HG03045 (cell line): ENCODE measurements around the gene CNN1.

ENCODE experiments used
- ATAC-seq: cut with Tn5 transposase; IDR thresholded peaks from one replicate; pipeline ENCODE4 v1.9.1; 2021; ENCODE audit warnings: mild to moderate bottlenecking, moderate library complexity; ENCODE audit not compliant: unreplicated experiment

Gene CNN1

DNA sequence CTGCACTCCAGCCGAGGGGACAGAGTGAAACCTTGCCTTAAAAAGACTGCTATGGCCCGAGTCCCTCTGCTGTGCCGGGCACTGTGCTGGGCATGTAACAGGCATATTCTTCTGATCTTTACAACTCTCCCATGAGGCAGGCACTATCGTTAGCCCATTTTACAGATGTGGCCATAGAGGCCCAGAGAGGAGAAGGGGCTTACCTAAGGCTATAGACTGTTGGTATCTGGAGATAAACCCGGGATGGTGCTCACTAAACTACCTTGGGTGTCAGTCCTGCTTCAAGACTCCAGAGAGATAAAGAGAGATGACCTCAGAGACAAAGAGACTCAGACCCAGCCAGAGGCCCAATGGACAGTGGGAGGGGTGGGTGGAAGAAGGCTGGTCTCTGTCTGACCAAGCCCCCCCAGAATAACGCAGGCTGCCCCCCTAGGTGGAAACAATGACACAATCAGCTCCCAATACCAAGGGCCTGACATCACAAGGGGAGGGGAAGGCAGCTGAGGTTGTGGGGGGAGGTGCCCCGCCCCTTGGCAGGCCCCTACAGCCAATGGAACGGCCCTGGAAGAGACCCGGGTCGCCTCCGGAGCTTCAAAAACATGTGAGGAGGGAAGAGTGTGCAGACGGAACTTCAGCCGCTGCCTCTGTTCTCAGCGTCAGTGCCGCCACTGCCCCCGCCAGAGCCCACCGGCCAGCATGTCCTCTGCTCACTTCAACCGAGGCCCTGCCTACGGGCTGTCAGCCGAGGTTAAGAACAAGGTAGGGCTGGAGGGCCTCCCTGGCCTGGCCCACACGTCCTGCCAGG, at the start of gene CNN1:
CNN1 (plus strand) TSS at position 620 of the 805 bp plus-strand sequence; CDS start at position 697, 77 bp downstream.
- no peak for ATAC-seq

- no peak for ATAC-seq
These were observed 49.3 kb upstream of the CNN1 start for GRCh38 chr19:11489378-11489777.

DNA sequence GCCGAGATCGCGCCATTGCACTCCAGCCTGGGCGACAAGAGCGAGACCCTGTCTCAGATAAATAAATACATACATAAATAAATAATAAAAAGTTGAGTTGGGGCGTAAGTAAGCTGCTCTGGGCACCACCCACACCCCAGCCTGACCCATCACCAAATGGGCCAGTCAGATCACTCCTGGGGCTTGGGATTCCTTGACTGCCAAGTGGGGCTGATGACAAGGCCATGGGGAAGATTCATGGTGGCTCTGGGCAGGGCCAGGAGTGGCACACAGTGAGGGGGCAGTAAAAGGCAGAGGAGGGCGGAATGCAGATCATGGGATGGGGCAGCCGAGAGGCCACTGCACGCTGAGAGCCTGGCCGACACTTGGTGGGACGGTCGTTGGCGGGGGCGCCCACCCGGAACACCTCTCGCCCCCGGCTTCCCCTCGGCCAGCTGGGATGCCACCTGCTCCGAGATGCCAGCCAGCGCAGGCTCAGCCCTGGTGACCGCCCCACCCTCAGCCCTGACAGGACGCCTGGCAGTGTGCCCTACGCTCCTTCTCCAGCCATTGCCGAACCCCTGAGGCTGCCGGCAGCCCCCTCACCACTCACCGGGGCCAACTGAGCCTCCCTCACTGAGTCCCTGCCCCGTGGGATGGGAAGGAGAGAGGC, 43.9 kb upstream of the CNN1 start:
- ATAC-seq: no peak

- ATAC-seq: no peak
These were observed 43.2 kb upstream of the CNN1 start for GRCh38 chr19:11495481-11495880.

- no peak for ATAC-seq
These were observed 42.8 kb upstream of the CNN1 start for GRCh38 chr19:11495885-11496284.

GRCh38 chr19:11496391-11497163, 42.1 kb upstream of the CNN1 start:
- ATAC-seq: no peak

- ATAC-seq: no peak
These were observed 39.4 kb upstream of the CNN1 start for GRCh38 chr19:11499220-11499726.

DNA sequence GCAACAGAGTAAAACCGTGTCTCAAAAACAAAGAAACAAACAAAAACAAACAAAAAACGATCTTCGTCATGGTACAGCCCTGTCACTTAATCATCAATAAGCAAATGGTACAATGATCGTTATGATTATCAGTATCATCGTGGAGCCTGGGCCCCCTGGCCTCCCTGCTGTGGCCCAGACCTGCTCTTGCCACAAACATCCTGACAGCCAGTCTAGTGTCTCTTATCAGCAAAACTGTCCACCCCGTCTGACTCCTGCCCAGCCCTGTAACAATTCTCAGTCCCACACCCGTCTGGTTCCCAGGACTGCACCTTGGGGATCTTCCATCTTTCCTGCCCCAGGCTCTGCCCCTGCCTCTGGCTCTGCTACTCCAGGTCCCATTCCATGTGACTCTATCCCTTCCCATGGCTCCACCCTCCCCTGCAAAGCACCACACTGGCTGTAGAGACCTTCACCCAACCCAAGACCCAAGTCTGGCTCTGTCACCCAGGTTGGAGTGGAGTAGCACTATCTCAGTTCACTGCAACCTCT, 38.7 kb upstream of the CNN1 start:
- no peak for ATAC-seq

GRCh38 chr19:11504502-11505031, 34.1 kb upstream of the CNN1 start:
- ATAC-seq: no peak

DNA sequence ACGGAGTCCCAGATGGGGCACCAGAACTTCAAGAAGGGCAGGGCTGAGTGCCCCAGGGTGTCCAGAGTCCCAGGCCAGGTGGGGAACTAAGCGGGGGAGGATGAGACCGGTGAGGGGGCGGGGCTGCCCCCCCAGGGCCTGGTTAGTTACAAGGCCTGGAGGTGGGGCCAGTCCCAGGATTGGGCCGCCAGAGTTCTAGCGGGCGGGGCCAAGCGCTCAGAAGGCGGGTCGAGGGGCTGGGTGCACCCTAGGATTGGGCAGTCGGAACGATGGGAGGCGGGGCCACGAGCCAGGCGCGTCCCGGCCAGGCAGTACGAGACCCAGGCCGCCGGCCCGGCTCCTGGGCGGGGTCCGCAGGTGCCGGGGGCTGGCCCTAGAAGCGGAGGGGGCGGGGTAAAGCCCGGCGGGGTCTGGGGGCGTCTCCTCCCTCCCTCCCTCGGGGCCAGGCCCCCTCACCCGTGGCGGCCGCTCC, 33.6 kb upstream of the CNN1 start:
- ATAC-seq: peak; percentile 88

DNA sequence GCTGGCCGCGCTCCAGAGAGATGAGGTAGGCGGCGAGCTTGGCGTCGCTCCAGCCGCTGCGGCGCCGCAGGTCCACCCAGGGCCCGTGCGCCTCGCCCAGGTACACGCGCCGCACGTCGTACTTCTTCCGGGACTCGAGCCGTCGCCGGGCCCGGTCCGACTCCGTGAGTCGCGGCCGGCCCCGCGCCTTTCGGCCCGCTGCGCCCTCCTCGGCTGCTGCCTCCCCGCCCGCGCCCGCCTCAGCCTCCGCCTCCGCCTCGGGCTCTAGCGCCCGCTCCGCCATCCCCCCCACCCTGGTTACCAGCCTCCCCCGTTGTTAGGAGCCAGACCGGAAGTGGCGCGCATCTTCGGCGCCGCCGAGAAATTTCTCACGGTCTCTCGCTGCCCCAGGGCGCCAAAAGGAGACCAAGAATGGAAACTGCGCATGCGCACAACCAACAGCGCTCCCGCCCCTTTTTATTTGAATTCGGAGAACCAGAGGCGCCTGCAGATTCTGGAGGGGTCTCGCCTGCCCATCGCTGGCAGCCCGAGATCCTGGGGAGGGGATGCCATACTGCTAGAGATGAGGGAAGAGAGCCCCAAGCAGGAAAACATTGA, 33.0 kb upstream of the CNN1 start, which contains the start of gene ZNF653:
ZNF653 (minus strand) TSS at position 336 of the 597 bp plus-strand sequence; CDS start at position 283, 53 bp downstream.
- peak; percentile 52 for ATAC-seq

- ATAC-seq: peak; percentile 19
These were observed 32.5 kb upstream of the CNN1 start for GRCh38 chr19:11506101-11506555.

DNA sequence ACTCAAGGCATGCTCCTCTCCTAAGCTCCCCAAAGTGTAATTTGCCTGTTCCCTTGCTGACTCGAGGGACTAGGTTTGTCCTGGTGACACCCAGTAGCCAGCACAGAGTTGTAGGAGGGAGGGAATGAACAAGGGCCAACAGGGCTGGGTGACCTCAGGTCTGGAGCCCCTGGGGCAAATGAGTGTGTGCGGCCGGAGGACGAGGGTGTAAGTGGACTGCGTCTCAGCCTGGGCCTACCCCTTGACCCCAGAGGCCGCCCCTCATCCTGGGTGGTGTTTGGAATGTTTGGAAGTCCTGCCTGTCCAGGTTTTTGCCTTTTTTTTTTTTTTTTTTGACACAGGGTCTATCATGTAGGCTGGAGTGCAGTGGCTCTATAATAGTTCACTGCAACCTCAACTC, 31.7 kb upstream of the CNN1 start:
- ATAC-seq: no peak

DNA sequence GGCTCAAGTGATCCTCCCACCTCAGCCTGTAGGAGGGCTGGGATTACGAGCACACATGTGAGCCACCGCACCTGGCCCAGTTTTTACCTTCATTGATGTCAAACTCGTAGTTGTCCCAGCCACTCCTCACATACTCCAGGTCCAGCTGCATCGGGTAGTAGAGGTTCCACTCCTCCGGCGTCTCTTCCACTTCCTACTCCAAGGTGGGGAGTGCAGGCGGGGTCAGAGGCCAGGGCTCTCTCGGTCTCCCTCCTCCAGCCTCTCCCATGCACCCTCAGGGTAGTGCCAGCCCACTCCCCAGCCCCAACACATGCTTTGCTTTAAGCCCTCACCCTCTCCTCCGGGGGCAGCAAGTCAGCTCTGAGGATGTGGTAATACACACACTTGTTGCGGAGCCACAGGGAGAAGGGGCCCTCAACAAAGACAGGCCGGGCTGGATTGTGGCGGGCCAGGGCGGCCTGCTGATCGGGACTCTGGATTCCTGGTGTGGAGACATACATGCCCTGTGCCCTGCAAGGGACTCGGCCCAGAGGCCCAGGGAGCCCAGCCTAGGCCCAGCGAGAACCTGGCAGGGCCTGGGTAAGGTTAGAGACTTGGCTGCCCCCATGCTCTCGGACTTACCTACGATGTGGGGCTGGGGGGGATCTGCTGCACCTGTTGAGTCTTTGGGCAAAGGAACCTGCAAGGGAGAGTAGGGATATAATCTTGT, 31.1 kb upstream of the CNN1 start:
- ATAC-seq: no peak

GRCh38 chr19:11510444-11510843, 28.2 kb upstream of the CNN1 start:
- no peak for ATAC-seq

DNA sequence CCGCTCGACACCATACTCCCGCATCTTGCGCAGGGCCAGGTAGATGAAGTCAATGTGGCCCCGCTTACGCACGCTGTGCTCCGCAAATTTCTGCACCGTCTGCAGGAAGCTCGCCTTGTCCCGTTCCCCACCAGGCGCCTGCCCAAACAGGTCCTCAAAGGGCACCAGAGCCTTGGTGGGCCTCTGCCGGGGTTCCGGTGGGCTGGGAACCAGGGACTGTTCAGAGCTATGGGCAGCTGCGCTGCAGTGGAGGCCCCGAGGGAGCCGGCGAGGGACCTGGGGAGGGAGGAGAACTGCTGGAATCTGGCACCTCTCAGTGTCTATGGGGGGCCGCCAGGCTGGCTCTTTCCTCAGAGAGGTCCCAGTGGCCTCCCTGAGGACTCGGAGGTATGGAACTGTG, 24.7 kb upstream of the CNN1 start:
- no peak for ATAC-seq

GRCh38 chr19:11519138-11519537, 19.5 kb upstream of the CNN1 start:
- no peak for ATAC-seq

DNA sequence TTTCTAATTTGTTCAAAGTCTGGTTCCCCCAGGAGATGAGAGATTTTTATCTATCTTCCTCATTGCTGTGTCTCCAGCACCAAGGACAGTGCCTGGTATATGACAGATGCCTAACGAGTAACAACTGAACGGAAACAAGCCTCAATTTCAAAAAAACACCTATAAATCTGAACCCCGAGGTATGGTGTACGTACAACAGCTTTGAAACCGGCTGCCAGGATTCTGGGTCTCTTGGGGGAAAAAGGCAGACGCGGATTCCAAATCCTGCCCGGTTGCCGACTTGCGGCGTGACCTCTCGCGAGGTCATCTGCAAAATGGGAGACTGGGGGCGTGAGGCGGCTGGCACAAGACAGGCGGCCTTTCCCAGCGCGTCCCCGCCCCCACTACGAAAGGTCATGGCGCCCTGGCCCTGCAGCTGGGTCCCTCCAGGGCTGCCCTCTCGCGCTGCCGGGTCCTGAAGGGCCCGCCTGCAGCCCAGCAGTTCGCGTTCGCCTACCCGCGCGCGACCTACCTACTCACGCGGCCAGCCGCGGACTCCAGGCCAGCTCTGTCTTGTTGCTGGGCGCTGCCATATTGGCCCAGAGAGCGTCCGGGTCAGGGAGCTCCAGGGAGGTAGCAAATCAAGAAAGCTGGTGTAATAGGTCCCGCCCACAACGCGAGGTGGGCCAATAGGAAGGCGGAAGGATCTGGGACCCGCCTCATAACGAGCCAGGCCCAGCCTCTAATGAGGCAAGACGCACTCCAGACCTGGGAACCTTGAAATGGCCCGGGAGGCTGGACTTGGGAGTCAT, 9.9 kb upstream of the CNN1 start, which contains the start of gene ECSIT:
ECSIT (minus strand) TSS at position 584 of the 791 bp plus-strand sequence. CDS start 9,964 bp downstream, outside the sequence.
- ATAC-seq: peak; percentile 95

GRCh38 chr19:11530432-11530831, 8.2 kb upstream of the CNN1 start:
- no peak for ATAC-seq
